GM12864 (cell line): Measurements from ENCODE around the gene DYNLL1.

ENCODE experiments used
- DNase-seq: peaks from one replicate; pipeline ENCODE4 v3.0.0-alpha.2; 2011; ENCODE audit warnings: low read depth
- H3K4me3 ChIP-seq: 2 replicates; pipeline ENCODE4 v1.5.1; 2011; ENCODE audit warnings: mild to moderate bottlenecking, low read depth, low read length, control low read depth
- CTCF ChIP-seq: IDR thresholded peaks from 2 replicates; pipeline ENCODE4 v1.5.1; 2011; ENCODE audit warnings: low read depth, mild to moderate bottlenecking, moderate library complexity, low read length, control low read depth, inconsistent platforms; ENCODE audit errors: missing control alignments

The DYNLL1 gene

GRCh38 chr12:120532701-120533238, 36.9 kb downstream of the DYNLL1 start:
- DNase-seq: no peak
- no peak for TF ChIP-seq CTCF
- no peak overlapping the region for H3K4me3 ChIP-seq

- peak within 1 kb of the TSS; percentile 88 for H3K4me3 ChIP-seq
- DNase-seq: peak; percentile 83
- no peak for TF ChIP-seq CTCF
Observed at GRCh38 chr12:120534203-120534702, 38.3 kb downstream of the DYNLL1 start, which contains the start of gene RNF10. RNF10 (plus strand) TSS chr12:120534356; CDS start chr12:120534812, 456 bp downstream.

- peak overlapping the region; percentile 88 for H3K4me3 ChIP-seq
- DNase-seq: no peak
- no peak for TF ChIP-seq CTCF
Observed at GRCh38 chr12:120534703-120535655, 39.1 kb downstream of the DYNLL1 start.

- H3K4me3 ChIP-seq: peak overlapping the region; percentile 88
- no peak for DNase-seq
- no peak for TF ChIP-seq CTCF
Observed at GRCh38 chr12:120536064-120536791, 40.3 kb downstream of the DYNLL1 start.

- H3K4me3 ChIP-seq: peak overlapping the region; percentile 30
- DNase-seq: no peak
- TF ChIP-seq CTCF: no peak
Observed at GRCh38 chr12:120537856-120538220, 41.9 kb downstream of the DYNLL1 start.

GRCh38 chr12:120538281-120539156, 42.6 kb downstream of the DYNLL1 start:
- peak overlapping the region; percentile 30 for H3K4me3 ChIP-seq
- TF ChIP-seq CTCF: no peak
- DNase-seq: no peak
